Measurements from ENCODE around the gene EGLN2. TPM values are rescaled to one million over a fixed set of nuclear protein-coding genes. Genes with fewer than 3 reads are reported as not detected.
"Not testable (repeated sequence)": the region's sequence is repeated elsewhere in the genome, so short reads cannot be mapped to it uniquely, and the experiment has no call there.

Gene EGLN2
- total RNA-seq, 1 experiment from 2014 or later: 58.6 TPM

DNA sequence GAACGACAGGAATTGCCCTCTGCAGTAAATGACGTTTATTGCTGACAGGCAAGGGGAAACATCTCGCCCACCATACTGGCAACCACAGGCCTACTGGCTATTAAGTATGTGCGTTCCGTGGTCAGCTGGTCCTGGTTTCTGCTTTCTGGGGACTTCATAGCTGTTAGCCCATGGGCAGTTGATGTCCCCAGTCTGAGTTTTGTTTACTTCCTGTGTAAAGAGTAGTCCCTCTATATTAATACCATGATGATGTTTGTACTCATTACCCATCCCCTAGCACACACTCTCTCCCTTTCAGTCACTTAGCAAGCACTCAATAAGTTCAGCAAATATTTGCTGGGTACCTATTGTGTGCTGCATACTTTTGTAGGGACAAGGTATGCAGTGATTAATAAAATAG is 30.1 kb upstream of the EGLN2 start:
- ATAC-seq (no peak), DNase-seq (ENCODE audit: low read depth, low spot score) (no peak)
- no peaks in the 10 kb centered on the region for H3K9me2 ChIP-seq (ENCODE audit: insufficient read depth)
- H2AFZ ChIP-seq (ENCODE audit: low read depth, low read length, poor library complexity, severe bottlenecking): no peak overlapping the region
- H3K36me3 ChIP-seq (ENCODE audit: control insufficient read depth in 1 of 2, insufficient read depth in 2 of 2, low read length in 2 of 2): peaks cover 21 to 22% of the 10 kb centered on the region in 2 experiments; a peak in 3 of 4 replicates
- H3K27ac ChIP-seq (ENCODE audit: low read depth, low read length): no peak overlapping the region
- H3K9ac ChIP-seq (ENCODE audit: low read length): no peak overlapping the region
- peaks cover 3% of the 10 kb centered on the region; the same call in 1 of the 2 replicates for H3K79me2 ChIP-seq (ENCODE audit: insufficient read depth, low read length)
- RAD21 ChIA-PET (ENCODE audit: low non-redundant PET in 1 of 2, low total read pairs in 2 of 2, uncharacterized antibody in 2 of 2, unreplicated experiment in 2 of 2): no interaction called here
- H3K4me2 ChIP-seq (ENCODE audit: low read length): no peak overlapping the region
- H3K4me1 ChIP-seq (ENCODE audit: control insufficient read depth in 1 of 2, insufficient read depth in 2 of 2, low read length in 2 of 2): no peaks in the 10 kb centered on the region
- H3K4me3 ChIP-seq (replicated peaks in 1 of 2; ENCODE audit: low read depth in 1 of 2, low read length in 2 of 2): no peak overlapping the region
- POLR2A ChIA-PET: interaction anchor here (1.7 kb wide), 1 partner anchor 9 kb away, joined by 4 read pairs; the partner anchor contains the start of gene RAB4B
- intact Hi-C loops (cut with micrococcal nuclease): no loop called here
- BruUV-seq (replicated peaks): no TSS peak
- H3K27me3 ChIP-seq (ENCODE audit: insufficient read depth, low read length): no peaks in the 10 kb centered on the region
- CTCF ChIA-PET: no interaction called here
- TF ChIP-seq POLR2A (IDR thresholded peaks at IDR 0.05; ENCODE audit: borderline replicate concordance, extremely low read depth, insufficient read depth, insufficient read length): no peak
- TF ChIP-seq, protein P1, sequence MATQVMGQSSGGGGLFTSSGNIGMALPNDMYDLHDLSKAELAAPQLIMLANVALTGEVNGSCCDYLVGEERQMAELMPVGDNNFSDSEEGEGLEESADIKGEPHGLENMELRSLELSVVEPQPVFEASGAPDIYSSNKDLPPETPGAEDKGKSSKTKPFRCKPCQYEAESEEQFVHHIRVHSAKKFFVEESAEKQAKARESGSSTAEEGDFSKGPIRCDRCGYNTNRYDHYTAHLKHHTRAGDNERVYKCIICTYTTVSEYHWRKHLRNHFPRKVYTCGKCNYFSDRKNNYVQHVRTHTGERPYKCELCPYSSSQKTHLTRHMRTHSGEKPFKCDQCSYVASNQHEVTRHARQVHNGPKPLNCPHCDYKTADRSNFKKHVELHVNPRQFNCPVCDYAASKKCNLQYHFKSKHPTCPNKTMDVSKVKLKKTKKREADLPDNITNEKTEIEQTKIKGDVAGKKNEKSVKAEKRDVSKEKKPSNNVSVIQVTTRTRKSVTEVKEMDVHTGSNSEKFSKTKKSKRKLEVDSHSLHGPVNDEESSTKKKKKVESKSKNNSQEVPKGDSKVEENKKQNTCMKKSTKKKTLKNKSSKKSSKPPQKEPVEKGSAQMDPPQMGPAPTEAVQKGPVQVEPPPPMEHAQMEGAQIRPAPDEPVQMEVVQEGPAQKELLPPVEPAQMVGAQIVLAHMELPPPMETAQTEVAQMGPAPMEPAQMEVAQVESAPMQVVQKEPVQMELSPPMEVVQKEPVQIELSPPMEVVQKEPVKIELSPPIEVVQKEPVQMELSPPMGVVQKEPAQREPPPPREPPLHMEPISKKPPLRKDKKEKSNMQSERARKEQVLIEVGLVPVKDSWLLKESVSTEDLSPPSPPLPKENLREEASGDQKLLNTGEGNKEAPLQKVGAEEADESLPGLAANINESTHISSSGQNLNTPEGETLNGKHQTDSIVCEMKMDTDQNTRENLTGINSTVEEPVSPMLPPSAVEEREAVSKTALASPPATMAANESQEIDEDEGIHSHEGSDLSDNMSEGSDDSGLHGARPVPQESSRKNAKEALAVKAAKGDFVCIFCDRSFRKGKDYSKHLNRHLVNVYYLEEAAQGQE (IDR thresholded peaks at IDR 0.05; ENCODE audit: low read depth): no peak
- H4K20me1 ChIP-seq (ENCODE audit: insufficient read depth): no peaks in the 10 kb centered on the region
- no peaks in the 10 kb centered on the region for H3K9me3 ChIP-seq (ENCODE audit: control insufficient read depth in 1 of 2, insufficient read depth in 1 of 2, low read depth in 1 of 2, low read length in 2 of 2)

DNA sequence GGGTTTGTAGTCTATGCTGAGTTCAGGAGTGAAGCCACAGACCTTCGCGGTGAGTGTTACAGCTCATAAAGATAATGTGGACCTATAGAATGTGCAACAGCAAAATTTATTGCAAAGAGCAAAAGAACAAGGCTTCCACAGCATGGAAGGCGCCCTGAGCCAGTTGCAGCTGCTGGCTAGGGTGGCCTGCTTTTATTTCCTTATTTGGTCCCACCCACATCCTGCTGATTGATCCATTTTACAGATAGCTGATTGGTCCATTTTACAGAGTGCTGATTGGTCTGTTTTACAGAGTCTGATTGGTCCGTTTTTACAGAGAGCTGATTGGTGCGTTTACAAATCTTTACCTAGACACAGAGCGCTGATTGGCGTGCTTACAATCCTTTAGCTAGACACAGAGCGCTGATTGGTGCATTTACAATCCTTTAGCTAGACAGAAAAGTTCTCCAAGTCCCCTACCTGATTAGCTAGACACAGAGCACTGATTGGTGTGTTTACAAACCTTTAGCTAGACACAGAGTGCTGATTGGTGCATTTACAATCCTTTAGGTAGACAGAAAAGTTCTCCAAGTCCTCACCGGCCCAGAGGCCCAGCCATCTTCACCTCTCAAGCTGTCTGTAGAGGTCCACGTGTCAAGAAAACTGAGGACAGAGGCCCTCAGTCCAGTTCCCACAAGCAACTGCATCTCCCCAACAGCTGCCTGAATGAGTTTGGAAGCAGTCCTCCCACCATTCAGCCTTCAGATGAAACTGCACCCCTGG is 27.7 kb upstream of the EGLN2 start:
- H2AFZ ChIP-seq (ENCODE audit: low read depth, low read length, poor library complexity, severe bottlenecking); H3K9me3 ChIP-seq (ENCODE audit: control insufficient read depth in 1 of 2, insufficient read depth in 1 of 2, low read depth in 1 of 2, low read length in 2 of 2); DNase-seq (ENCODE audit: low read depth, low spot score); H3K4me3 ChIP-seq (replicated peaks in 1 of 2; ENCODE audit: low read depth in 1 of 2, low read length in 2 of 2); H3K36me3 ChIP-seq (ENCODE audit: control insufficient read depth in 1 of 2, insufficient read depth in 2 of 2, low read length in 2 of 2); BruUV-seq (replicated peaks); H3K9me2 ChIP-seq (ENCODE audit: insufficient read depth); H3K27me3 ChIP-seq (ENCODE audit: insufficient read depth, low read length); H3K4me2 ChIP-seq (ENCODE audit: low read length); H4K20me1 ChIP-seq (ENCODE audit: insufficient read depth); H3K27ac ChIP-seq (ENCODE audit: low read depth, low read length); H3K9ac ChIP-seq (ENCODE audit: low read length); H3K79me2 ChIP-seq (ENCODE audit: insufficient read depth, low read length); intact Hi-C loops (cut with micrococcal nuclease); RAD21 ChIA-PET (ENCODE audit: low non-redundant PET in 1 of 2, low total read pairs in 2 of 2, uncharacterized antibody in 2 of 2, unreplicated experiment in 2 of 2): not testable (repeated sequence)
- ChIA-PET CTCF (interaction anchor here (1.4 kb wide), 1 partner anchor 36 kb away, joined by 3 read pairs; no protein-coding TSS in a partner anchor), POLR2A (interaction anchor here (1.1 kb wide), 1 partner anchor 21 kb away, joined by 4 read pairs; the partner anchor contains the start of genes ACTMAP and SNRPA)
- peaks cover 3 to 11% of the 10 kb centered on the region in 2 experiments; a peak in 2 of 4 replicates for H3K4me1 ChIP-seq (ENCODE audit: control insufficient read depth in 1 of 2, insufficient read depth in 2 of 2, low read length in 2 of 2)
- peak; percentile 65; the same call in 1 of the 2 replicates for ATAC-seq

Measured in HCT116 (cell line).